Thyroid gland (tissue), 4 donors: ENCODE measurements around the gene AATF.
"Not testable (repeated sequence)": the region's sequence is repeated elsewhere in the genome, so short reads cannot be mapped to it uniquely, and the experiment has no call there.

Experiments
- POLR2A ChIP-seq, 2 donors: fragments of 450-650 bp; IDR thresholded peaks; one replicate each; pipeline ENCODE4 v1.6.1; 2017; ENCODE audit warnings: antibody characterized with exemption in 2 of 2, mild to moderate bottlenecking in 2 of 2, moderate library complexity in 1 of 2
- TF ChIP-seq, protein P1 (sequence below), 6 experiments: fragments of 200-600 bp in 3 of 6; fragments of 450-650 bp in 3 of 6; sonication (generic) in 3 of 6; IDR thresholded peaks; one replicate each; pipeline ENCODE4 v1.5.1; 2016 to 2019; ENCODE audit warnings: antibody characterized with exemption in 6 of 6, mild to moderate bottlenecking in 2 of 6, inconsistent platforms in 1 of 6, moderate library complexity in 1 of 6

DNA sequence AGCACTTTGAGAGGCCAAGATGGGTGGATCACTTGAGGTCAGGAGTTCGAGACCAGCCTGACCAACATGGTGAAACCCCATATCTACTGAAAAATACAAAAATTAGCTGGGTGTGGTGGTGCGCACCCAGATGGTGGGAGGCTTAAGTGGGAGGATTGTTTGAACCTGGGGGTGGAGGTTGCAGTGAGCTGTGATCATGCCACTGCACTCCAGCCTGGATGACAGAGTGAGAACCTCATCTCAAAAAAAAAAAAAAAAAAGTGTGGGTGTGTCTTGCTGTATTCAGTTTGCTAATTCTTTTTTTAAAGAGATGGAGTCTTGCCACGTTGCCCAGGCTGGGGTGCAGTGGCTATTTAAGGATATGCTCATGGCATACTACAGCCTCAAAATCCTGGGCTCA, 124.7 kb downstream of the AATF start:
- TF ChIP-seq, protein P1, sequence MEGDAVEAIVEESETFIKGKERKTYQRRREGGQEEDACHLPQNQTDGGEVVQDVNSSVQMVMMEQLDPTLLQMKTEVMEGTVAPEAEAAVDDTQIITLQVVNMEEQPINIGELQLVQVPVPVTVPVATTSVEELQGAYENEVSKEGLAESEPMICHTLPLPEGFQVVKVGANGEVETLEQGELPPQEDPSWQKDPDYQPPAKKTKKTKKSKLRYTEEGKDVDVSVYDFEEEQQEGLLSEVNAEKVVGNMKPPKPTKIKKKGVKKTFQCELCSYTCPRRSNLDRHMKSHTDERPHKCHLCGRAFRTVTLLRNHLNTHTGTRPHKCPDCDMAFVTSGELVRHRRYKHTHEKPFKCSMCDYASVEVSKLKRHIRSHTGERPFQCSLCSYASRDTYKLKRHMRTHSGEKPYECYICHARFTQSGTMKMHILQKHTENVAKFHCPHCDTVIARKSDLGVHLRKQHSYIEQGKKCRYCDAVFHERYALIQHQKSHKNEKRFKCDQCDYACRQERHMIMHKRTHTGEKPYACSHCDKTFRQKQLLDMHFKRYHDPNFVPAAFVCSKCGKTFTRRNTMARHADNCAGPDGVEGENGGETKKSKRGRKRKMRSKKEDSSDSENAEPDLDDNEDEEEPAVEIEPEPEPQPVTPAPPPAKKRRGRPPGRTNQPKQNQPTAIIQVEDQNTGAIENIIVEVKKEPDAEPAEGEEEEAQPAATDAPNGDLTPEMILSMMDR (IDR thresholded peaks at IDR 0.05), result not testable (repeated sequence)
- not testable (repeated sequence) for TF ChIP-seq POLR2A (IDR thresholded peaks at IDR 0.05)
